HAP-1 (cell line): ENCODE measurements around the gene PRELID2.
"Not testable (repeated sequence)": the region's sequence is repeated elsewhere in the genome, so short reads cannot be mapped to it uniquely, and the experiment has no call there.

ENCODE experiments used
- DNase-seq, 2 experiments: peaks; one replicate each; pipeline ENCODE4 v3.0.0-alpha.2; 2016 to 2020; ENCODE audit warnings: low spot score in 2 of 2
- H3K27me3 ChIP-seq: fragments of 250-450 bp; sonication (Bioruptor Pico); 2 replicates; pipeline ENCODE4 v1.5.1; 2020; ENCODE audit warnings: low read depth, mild to moderate bottlenecking, moderate library complexity
- H3K36me3 ChIP-seq: fragments of 250-450 bp; sonication (Bioruptor Pico); replicated peaks from 2 replicates; pipeline ENCODE4 v1.5.1; 2020; ENCODE audit warnings: mild to moderate bottlenecking
- H3K4me1 ChIP-seq: fragments of 250-450 bp; sonication (Bioruptor Pico); 2 replicates; pipeline ENCODE4 v1.5.1; 2020; ENCODE audit warnings: mild to moderate bottlenecking
- H3K4me3 ChIP-seq: fragments of 250-450 bp; sonication (Bioruptor Pico); 2 replicates; pipeline ENCODE4 v1.5.1; 2020; ENCODE audit warnings: mild to moderate bottlenecking, moderate library complexity
- H3K9me3 ChIP-seq: fragments of 250-450 bp; sonication (Bioruptor Pico); 2 replicates; pipeline ENCODE4 v1.5.1; 2020; ENCODE audit warnings: mild to moderate bottlenecking, moderate library complexity
- in situ Hi-C: fragments of 300-500 bp; cut with MboI; formaldehyde crosslinking; loops from 3 replicates; pipeline ENCODE4 v1.14.3; 2020; ENCODE audit warnings: low sequenced_read_pairs, inconsistent platforms, mixed read lengths

PRELID2 gene

GRCh38 chr5:145854651-145855258 lies 19.6 kb upstream of the PRELID2 start:
- H3K36me3 ChIP-seq = no peaks in the 10 kb centered on the region
- no peaks in the 10 kb centered on the region for H3K4me1 ChIP-seq
- no peaks in the 10 kb centered on the region for H3K27me3 ChIP-seq
- no peak for DNase-seq
- H3K4me3 ChIP-seq = no peak overlapping the region
- in situ Hi-C loops = no loop called here
- H3K9me3 ChIP-seq = no peaks in the 10 kb centered on the region

- DNase-seq = no peak
- no peaks in the 10 kb centered on the region for H3K36me3 ChIP-seq
- H3K4me1 ChIP-seq = no peaks in the 10 kb centered on the region
- in situ Hi-C loops = no loop called here
- no peaks in the 10 kb centered on the region for H3K27me3 ChIP-seq
- no peaks in the 10 kb centered on the region for H3K9me3 ChIP-seq
- no peak overlapping the region for H3K4me3 ChIP-seq
Observed at GRCh38 chr5:145853781-145854376, 18.7 kb upstream of the PRELID2 start.

GRCh38 chr5:145852990-145853389 lies 17.8 kb upstream of the PRELID2 start:
- no peaks in the 10 kb centered on the region for H3K27me3 ChIP-seq
- no peak for DNase-seq
- in situ Hi-C loops = no loop called here
- H3K4me1 ChIP-seq = no peaks in the 10 kb centered on the region
- no peaks in the 10 kb centered on the region for H3K9me3 ChIP-seq
- H3K4me3 ChIP-seq = no peak overlapping the region
- no peaks in the 10 kb centered on the region for H3K36me3 ChIP-seq

GRCh38 chr5:145848854-145849253 lies 13.7 kb upstream of the PRELID2 start:
- Histone ChIP-seq H3K36me3 (no peaks in the 10 kb centered on the region), H3K4me1 (no peaks in the 10 kb centered on the region), H3K27me3 (no peaks in the 10 kb centered on the region), H3K4me3 (no peak overlapping the region), H3K9me3 (no peaks in the 10 kb centered on the region)
- in situ Hi-C loops = loop anchor here (25.0 kb wide), 1 partner anchor 1612 kb away; no protein-coding TSS in a partner anchor
- DNase-seq = no peak

GRCh38 chr5:145847499-145848497 lies 12.7 kb upstream of the PRELID2 start:
- no peak overlapping the region for H3K4me3 ChIP-seq
- no peaks in the 10 kb centered on the region for H3K27me3 ChIP-seq
- DNase-seq = no peak
- no peaks in the 10 kb centered on the region for H3K36me3 ChIP-seq
- no peaks in the 10 kb centered on the region for H3K4me1 ChIP-seq
- no peaks in the 10 kb centered on the region for H3K9me3 ChIP-seq
- in situ Hi-C loops = loop anchor here (25.0 kb wide), 1 partner anchor 1610 kb away; no protein-coding TSS in a partner anchor

GRCh38 chr5:145846081-145846480 lies 10.9 kb upstream of the PRELID2 start:
- Histone ChIP-seq H3K4me3 (no peak overlapping the region), H3K36me3 (no peaks in the 10 kb centered on the region), H3K9me3 (no peaks in the 10 kb centered on the region), H3K4me1 (no peaks in the 10 kb centered on the region), H3K27me3 (peaks cover 3% of the 10 kb centered on the region; the same call in 1 of the 2 replicates)
- no peak for DNase-seq
- in situ Hi-C loops = loop anchor here (25.0 kb wide), 1 partner anchor 1609 kb away; no protein-coding TSS in a partner anchor

- peaks cover 3% of the 10 kb centered on the region; the same call in 1 of the 2 replicates for H3K27me3 ChIP-seq
- H3K4me1 ChIP-seq = no peaks in the 10 kb centered on the region
- in situ Hi-C loops = loop anchor here (25.0 kb wide), 1 partner anchor 1604 kb away; no protein-coding TSS in a partner anchor
- H3K4me3 ChIP-seq = no peak overlapping the region
- no peak for DNase-seq
- no peaks in the 10 kb centered on the region for H3K9me3 ChIP-seq
- H3K36me3 ChIP-seq = no peaks in the 10 kb centered on the region
Observed at GRCh38 chr5:145841299-145841698, 6.2 kb upstream of the PRELID2 start.

- H3K4me3 ChIP-seq = no peak overlapping the region
- in situ Hi-C loops = loop anchor here (25.0 kb wide), 1 partner anchor 1603 kb away; no protein-coding TSS in a partner anchor
- peaks cover 3% of the 10 kb centered on the region; the same call in 1 of the 2 replicates for H3K27me3 ChIP-seq
- H3K36me3 ChIP-seq = no peaks in the 10 kb centered on the region
- DNase-seq = no peak
- H3K9me3 ChIP-seq = no peaks in the 10 kb centered on the region
- peaks cover 3% of the 10 kb centered on the region for H3K4me1 ChIP-seq
Observed at GRCh38 chr5:145840458-145841132, 5.5 kb upstream of the PRELID2 start.

GRCh38 chr5:145838276-145838675 lies 3.1 kb upstream of the PRELID2 start:
- H3K4me3 ChIP-seq = no peak overlapping the region
- H3K9me3 ChIP-seq = no peaks in the 10 kb centered on the region
- in situ Hi-C loops = loop anchor here (10.0 to 25.0 kb wide), 2 partner anchors 207 to 1601 kb away; no protein-coding TSS in a partner anchor
- DNase-seq = no peak
- H3K27me3 ChIP-seq = peaks cover 3% of the 10 kb centered on the region; the same call in 1 of the 2 replicates
- H3K4me1 ChIP-seq = peaks cover 8% of the 10 kb centered on the region
- no peaks in the 10 kb centered on the region for H3K36me3 ChIP-seq

- not testable (repeated sequence) for H3K27me3 ChIP-seq, DNase-seq, H3K9me3 ChIP-seq, H3K36me3 ChIP-seq, H3K4me1 ChIP-seq, H3K4me3 ChIP-seq
- in situ Hi-C loops = loop anchor here (10.0 to 25.0 kb wide), 2 partner anchors 209 to 1599 kb away; no protein-coding TSS in a partner anchor
Observed at GRCh38 chr5:145836241-145836640, 1.1 kb upstream of the PRELID2 start.

- no peak for DNase-seq
- peaks cover 8% of the 10 kb centered on the region for H3K4me1 ChIP-seq
- H3K4me3 ChIP-seq = peak overlapping the region; percentile 53
- H3K27me3 ChIP-seq = no peaks in the 10 kb centered on the region
- in situ Hi-C loops = loop anchor here (10.0 to 25.0 kb wide), 2 partner anchors 209 to 1599 kb away; no protein-coding TSS in a partner anchor
- H3K36me3 ChIP-seq = no peaks in the 10 kb centered on the region
- H3K9me3 ChIP-seq = no peaks in the 10 kb centered on the region
Observed at GRCh38 chr5:145835848-145836239, 702 bp upstream of the PRELID2 start.

GRCh38 chr5:145834554-145834916 lies 607 bp downstream of the PRELID2 start:
- peak overlapping the region; percentile 53 for H3K4me3 ChIP-seq
- H3K9me3 ChIP-seq = no peaks in the 10 kb centered on the region
- no peak for DNase-seq
- in situ Hi-C loops = loop anchor here (10.0 to 25.0 kb wide), 2 partner anchors 210 to 1597 kb away; no protein-coding TSS in a partner anchor
- no peaks in the 10 kb centered on the region for H3K27me3 ChIP-seq
- H3K4me1 ChIP-seq = peaks cover 17% of the 10 kb centered on the region
- no peaks in the 10 kb centered on the region for H3K36me3 ChIP-seq
